DOHH2 (cell line): ENCODE results near the gene SLC4A1.

ENCODE experiments used
- EZH2phosphoT487 ChIP-seq: fragments of 200-600 bp; sonication (generic); IDR thresholded peaks from 2 replicates; pipeline ENCODE4 v1.6.1; 2017; ENCODE audit warnings: borderline replicate concordance, mild to moderate bottlenecking, antibody characterized with exemption, low read length, moderate library complexity, mixed read lengths
- TF ChIP-seq, protein P1 (sequence below): fragments of 200-600 bp; sonication (generic); IDR thresholded peaks from one replicate; pipeline ENCODE4 v1.5.1; 2014; ENCODE audit warnings: antibody characterized with exemption, mild to moderate bottlenecking, low read depth, low read length; ENCODE audit not compliant: poor library complexity, severe bottlenecking

DNA sequence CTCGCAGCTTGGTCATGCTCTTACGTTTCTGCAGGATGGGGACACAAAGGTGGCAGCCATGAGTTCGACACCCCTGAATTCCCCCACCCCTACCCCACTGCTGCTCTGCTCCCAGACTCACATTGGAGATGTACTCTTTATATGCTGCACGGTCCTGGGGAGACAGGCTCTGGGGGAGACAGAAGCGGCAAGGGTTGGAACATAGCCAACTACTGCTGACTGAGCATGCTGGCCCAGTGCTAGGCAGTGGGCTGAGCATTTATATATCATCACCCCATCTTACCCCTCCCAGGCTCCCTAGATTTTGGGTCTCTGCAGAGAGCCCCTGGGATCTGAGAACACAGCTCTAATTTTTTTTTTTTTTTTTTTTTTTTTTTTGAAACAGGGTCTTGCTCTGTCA lies 60.2 kb downstream of the SLC4A1 start:
- TF ChIP-seq EZH2phosphoT487, result no peak
- TF ChIP-seq, protein P1, sequence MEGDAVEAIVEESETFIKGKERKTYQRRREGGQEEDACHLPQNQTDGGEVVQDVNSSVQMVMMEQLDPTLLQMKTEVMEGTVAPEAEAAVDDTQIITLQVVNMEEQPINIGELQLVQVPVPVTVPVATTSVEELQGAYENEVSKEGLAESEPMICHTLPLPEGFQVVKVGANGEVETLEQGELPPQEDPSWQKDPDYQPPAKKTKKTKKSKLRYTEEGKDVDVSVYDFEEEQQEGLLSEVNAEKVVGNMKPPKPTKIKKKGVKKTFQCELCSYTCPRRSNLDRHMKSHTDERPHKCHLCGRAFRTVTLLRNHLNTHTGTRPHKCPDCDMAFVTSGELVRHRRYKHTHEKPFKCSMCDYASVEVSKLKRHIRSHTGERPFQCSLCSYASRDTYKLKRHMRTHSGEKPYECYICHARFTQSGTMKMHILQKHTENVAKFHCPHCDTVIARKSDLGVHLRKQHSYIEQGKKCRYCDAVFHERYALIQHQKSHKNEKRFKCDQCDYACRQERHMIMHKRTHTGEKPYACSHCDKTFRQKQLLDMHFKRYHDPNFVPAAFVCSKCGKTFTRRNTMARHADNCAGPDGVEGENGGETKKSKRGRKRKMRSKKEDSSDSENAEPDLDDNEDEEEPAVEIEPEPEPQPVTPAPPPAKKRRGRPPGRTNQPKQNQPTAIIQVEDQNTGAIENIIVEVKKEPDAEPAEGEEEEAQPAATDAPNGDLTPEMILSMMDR, result no peak
